Activated CD4-positive, alpha-beta T cell treated with anti-CD3 and anti-CD28 coated beads, Interleukin-2, amount 10 ng/mL, durations not matched to agents 7 days and 5 days (primary cell): ENCODE measurements around the gene RAB31. TPM values are rescaled to one million over a fixed set of nuclear protein-coding genes. Genes with fewer than 3 reads are reported as not detected.

Experiments
- CTCF ChIA-PET: fragments of 350-600 bp; sonication (Branson Sonifier 250); formaldehyde crosslinking; loops from one replicate; lab custom pipeline; 2021; ENCODE audit warnings: antibody characterized with exemption; lab: Charles Lee
- POLR2A ChIA-PET: fragments of 350-600 bp; sonication (Branson Sonifier 250); formaldehyde crosslinking; loops from one replicate; lab custom pipeline; 2021; ENCODE audit warnings: antibody characterized with exemption; lab: Charles Lee
- DNase-seq: peaks from one replicate; pipeline ENCODE4 v3.0.0-alpha.2; 2020
- H3K27ac Mint-ChIP-seq: one replicate; pipeline ENCODE4 v1.8.0; 2021; ENCODE audit warnings: mild to moderate bottlenecking, moderate library complexity, mixed read lengths
- H3K27me3 Mint-ChIP-seq: one replicate; pipeline ENCODE4 v1.8.0; 2021; ENCODE audit warnings: mixed read lengths
- H3K36me3 Mint-ChIP-seq: one replicate; pipeline ENCODE4 v1.8.0; 2021; ENCODE audit warnings: low read depth, mixed read lengths
- H3K4me1 Mint-ChIP-seq: one replicate; pipeline ENCODE4 v1.8.0; 2021; ENCODE audit warnings: mixed read lengths
- H3K4me3 Mint-ChIP-seq: one replicate; pipeline ENCODE4 v1.8.0; 2021; ENCODE audit warnings: mild to moderate bottlenecking, moderate library complexity, mixed read lengths
- H3K9me3 Mint-ChIP-seq: one replicate; pipeline ENCODE4 v1.8.0; 2021; ENCODE audit warnings: mixed read lengths
- total RNA-seq, 2 experiments: library from RNA; stranded (reverse); gene quantifications; one replicate each; pipeline ENCODE4 v1.2.3, GENCODE V29; 2021

Gene RAB31
- total RNA-seq, 2 experiments from 2014 or later, result 0.92 to 1.3 TPM

- no peaks in the 10 kb centered on the region for H3K9me3 Mint-ChIP-seq
- H3K36me3 Mint-ChIP-seq, result no peaks in the 10 kb centered on the region
- DNase-seq, result no peak
- no peaks in the 10 kb centered on the region for H3K4me1 Mint-ChIP-seq
- H3K27me3 Mint-ChIP-seq, result peaks cover 14% of the 10 kb centered on the region
- no peak overlapping the region for H3K4me3 Mint-ChIP-seq
- H3K27ac Mint-ChIP-seq, result no peak overlapping the region
- ChIA-PET POLR2A (no interaction called here), CTCF (no interaction called here)
Observed at GRCh38 chr18:9820127-9820526, 112.0 kb downstream of the RAB31 start.

DNA sequence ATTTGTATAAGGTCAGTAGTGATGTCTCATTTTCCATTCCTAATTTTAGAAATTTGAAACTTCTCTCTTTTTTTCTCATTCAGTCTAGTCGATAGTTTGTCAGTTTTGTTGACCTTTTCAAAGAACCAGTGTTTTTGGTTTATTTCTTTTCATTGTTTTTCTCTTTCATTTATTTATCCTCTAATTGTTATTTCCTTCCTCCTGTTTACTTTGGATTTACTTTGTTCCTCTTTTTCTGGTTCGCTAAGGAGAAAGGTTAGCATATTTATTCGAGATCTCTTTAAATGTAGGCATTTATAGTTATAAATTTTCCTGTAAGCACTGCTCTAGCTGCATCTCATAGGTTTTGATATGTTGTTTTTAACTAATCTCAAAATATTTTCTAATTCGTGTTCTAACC is 112.6 kb downstream of the RAB31 start:
- Mint-ChIP-seq H3K36me3 (no peaks in the 10 kb centered on the region), H3K27ac (no peak overlapping the region), H3K4me1 (no peaks in the 10 kb centered on the region), H3K27me3 (peaks cover 18% of the 10 kb centered on the region), H3K4me3 (no peak overlapping the region), H3K9me3 (no peaks in the 10 kb centered on the region)
- no peak for DNase-seq
- CTCF ChIA-PET, result no interaction called here
- POLR2A ChIA-PET, result no interaction called here

DNA sequence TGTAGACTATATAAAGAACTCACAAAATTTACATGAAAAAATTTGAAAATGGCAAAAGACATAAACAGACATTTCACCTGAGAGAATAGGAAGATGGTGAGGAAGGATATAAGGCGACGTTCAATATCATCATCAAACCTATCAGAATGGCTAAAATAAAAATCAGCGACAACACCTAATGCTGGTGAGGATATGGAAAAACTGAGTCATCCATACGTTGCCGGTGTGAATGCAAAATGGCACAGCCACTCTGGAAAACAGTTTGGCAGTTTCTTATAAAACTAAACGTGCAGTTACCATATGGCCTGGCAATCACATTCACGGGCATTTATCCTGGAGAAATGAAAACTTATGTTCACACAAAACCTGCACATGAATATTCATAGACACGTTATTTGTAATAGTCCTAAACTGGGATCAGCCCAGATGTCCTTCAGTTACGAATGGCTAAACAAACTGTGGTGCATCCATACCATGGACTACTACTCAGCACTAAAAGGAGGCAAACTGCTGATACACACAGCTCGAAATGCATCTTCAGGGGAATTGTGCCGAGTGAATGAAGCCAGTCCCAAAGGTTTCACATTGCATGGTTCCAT is 114.6 kb downstream of the RAB31 start:
- Mint-ChIP-seq H3K4me1 (no peaks in the 10 kb centered on the region), H3K27ac (no peak overlapping the region), H3K27me3 (peaks cover 18% of the 10 kb centered on the region), H3K4me3 (no peak overlapping the region), H3K36me3 (no peaks in the 10 kb centered on the region), H3K9me3 (no peaks in the 10 kb centered on the region)
- ChIA-PET POLR2A (no interaction called here), CTCF (no interaction called here)
- no peak for DNase-seq

GRCh38 chr18:9823805-9824473 is 115.8 kb downstream of the RAB31 start:
- POLR2A ChIA-PET, result no interaction called here
- H3K27me3 Mint-ChIP-seq, result peaks cover 14% of the 10 kb centered on the region

DNA sequence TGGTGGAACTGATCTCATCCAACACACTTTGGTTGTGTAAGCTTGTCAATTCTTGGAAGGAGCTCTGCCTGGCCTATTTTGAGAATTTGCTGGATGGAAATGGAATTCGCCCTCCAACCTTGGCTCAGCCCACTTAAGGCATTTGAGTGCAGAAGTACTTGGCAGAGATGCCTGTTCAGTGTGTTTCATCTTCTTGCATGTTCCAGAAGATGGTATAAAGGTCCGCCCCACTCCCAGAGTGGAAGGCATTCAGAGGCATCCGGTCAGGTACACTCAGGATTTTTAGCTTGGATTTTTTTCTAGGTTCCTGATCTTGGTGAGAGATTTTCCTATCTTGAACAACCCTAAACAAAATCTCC is 116.4 kb downstream of the RAB31 start:
- ChIA-PET CTCF (no interaction called here), POLR2A (no interaction called here)
- no peaks in the 10 kb centered on the region for H3K9me3 Mint-ChIP-seq
- no peak overlapping the region for H3K4me3 Mint-ChIP-seq
- no peak for DNase-seq
- H3K27ac Mint-ChIP-seq, result no peak overlapping the region
- H3K4me1 Mint-ChIP-seq, result no peaks in the 10 kb centered on the region
- no peaks in the 10 kb centered on the region for H3K36me3 Mint-ChIP-seq
- H3K27me3 Mint-ChIP-seq, result peaks cover 9% of the 10 kb centered on the region

More at GRCh38 chr18:9823805-9824473, 115.8 kb downstream of the RAB31 start:
- Mint-ChIP-seq H3K4me3 (no peak overlapping the region), H3K36me3 (no peaks in the 10 kb centered on the region), H3K27ac (no peak overlapping the region), H3K9me3 (no peaks in the 10 kb centered on the region), H3K4me1 (no peaks in the 10 kb centered on the region)
- CTCF ChIA-PET, result no interaction called here
- DNase-seq, result no peak

DNA sequence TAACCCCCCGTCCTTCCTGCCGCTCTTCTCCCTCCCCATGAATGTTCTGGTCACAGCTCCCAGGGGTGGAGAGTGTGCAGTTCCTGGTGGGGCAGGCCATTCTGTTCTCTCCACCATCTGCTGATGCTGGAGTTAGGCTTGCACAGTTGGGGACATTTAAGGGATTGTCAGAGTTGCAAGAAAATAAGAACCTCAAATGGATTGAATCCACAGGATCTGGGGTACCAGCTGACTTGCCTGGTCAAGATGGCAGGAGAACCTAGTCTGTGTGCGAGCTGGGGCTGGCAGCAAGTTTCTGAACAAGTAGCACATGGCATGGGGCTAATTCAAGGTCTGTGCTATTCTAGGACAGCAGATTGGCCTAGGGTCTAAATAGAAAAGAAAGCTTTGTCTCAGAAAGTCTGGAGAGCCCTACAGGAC is 116.9 kb downstream of the RAB31 start:
- DNase-seq, result no peak
- Mint-ChIP-seq H3K4me1 (no peaks in the 10 kb centered on the region), H3K36me3 (no peaks in the 10 kb centered on the region), H3K27ac (no peak overlapping the region), H3K27me3 (peaks cover 9% of the 10 kb centered on the region), H3K4me3 (no peak overlapping the region), H3K9me3 (no peaks in the 10 kb centered on the region)
- POLR2A ChIA-PET, result no interaction called here
- CTCF ChIA-PET, result no interaction called here

DNA sequence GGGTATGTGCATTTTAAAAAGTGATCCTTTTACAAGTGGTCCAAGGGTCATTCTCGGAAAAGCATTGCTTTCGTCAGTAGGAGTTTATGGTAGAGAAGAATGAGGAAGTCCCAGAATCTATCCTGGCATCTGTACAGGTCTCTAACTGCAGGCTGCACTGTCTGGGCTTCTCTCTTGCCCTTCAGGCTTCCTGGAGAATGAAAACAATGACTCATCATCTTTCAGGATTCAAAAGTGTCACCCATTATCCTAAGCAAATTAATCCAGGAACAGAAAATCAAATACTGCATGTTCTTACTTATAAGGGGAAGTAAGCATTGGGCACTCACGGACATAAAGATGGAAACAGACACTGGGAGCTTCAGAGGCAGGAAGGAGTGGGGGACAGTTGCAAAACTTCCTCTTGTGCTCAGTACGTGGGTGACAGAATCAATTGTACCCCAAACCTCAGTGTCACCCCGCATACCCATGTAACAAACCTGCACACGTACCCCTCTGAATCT is 117.5 kb downstream of the RAB31 start:
- Mint-ChIP-seq H3K27ac (no peak overlapping the region), H3K4me3 (no peak overlapping the region), H3K9me3 (no peaks in the 10 kb centered on the region), H3K36me3 (no peaks in the 10 kb centered on the region), H3K4me1 (no peaks in the 10 kb centered on the region), H3K27me3 (peaks cover 6% of the 10 kb centered on the region)
- CTCF ChIA-PET, result no interaction called here
- POLR2A ChIA-PET, result no interaction called here
- DNase-seq, result no peak

- H3K36me3 Mint-ChIP-seq, result no peaks in the 10 kb centered on the region
- no peaks in the 10 kb centered on the region for H3K9me3 Mint-ChIP-seq
- no peak for DNase-seq
- POLR2A ChIA-PET, result no interaction called here
- no peak overlapping the region for H3K4me3 Mint-ChIP-seq
- H3K4me1 Mint-ChIP-seq, result no peaks in the 10 kb centered on the region
- H3K27me3 Mint-ChIP-seq, result peaks cover 6% of the 10 kb centered on the region
- CTCF ChIA-PET, result no interaction called here
- H3K27ac Mint-ChIP-seq, result no peak overlapping the region
Observed at GRCh38 chr18:9826685-9827084, 118.6 kb downstream of the RAB31 start.

DNA sequence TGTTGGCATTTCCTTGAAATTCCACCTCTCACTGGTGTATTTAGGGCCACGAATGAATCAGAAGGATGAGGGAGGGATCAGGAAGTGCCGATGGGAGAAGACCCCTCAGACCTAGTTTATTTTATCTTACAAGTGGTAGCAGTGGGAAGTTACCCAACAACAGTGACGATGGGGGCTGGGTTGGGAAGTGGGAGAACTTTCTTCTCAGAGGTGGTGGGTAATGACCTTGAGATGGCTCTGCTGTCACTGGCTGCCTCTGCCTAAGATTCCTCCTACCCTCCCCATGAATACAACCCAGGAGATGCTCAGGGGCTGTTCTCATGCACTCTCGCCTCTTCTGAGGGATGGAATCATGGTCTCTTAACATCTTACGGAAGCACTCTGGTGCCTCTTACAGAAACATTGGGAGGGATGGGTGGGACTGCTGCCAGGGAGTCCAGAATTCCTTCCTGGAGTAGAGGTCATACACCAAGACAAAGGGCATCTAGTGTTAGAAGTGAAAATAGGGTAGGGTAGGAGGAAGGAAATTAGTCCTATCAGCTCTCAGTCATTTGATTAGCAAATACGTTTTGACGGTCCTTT is 119.2 kb downstream of the RAB31 start:
- ChIA-PET POLR2A (no interaction called here), CTCF (no interaction called here)
- Mint-ChIP-seq H3K36me3 (no peaks in the 10 kb centered on the region), H3K27ac (no peak overlapping the region), H3K4me1 (no peaks in the 10 kb centered on the region), H3K27me3 (peaks cover 4% of the 10 kb centered on the region), H3K9me3 (no peaks in the 10 kb centered on the region), H3K4me3 (no peak overlapping the region)
- no peak for DNase-seq

DNA sequence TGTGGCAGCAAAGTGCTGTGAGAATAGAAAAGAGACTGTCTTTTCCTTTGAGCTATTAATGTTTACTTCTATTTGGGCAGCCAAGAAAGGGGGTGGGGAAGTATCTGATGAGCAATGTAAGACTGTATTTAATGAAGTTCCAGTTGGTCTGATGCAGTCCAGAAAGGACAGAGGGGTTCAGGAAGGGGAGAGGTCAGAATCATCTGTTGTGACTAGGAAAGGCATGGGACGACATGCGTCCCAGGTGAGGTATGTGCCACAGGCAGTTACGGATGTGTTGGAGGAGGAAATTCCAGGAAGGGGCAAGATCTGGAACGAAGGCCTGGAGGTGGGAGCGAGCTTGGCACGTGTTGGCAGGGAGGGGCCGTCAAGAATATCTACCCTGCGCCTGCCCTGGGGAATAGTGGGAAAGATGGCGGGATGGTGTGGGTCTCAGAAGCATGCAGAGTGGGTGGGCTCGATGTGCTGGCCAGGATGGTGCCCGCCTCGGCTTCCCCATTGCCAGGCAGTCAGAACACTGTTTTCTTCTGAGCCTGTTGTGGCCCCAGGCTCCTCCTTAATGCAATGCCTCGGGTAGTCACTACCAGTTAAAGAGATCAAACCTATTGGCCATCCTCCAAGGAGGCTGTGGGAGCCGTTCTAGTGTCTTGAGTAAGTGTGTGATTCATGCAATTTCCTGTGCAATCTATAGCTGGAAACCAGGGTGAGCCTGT is 119.8 kb downstream of the RAB31 start:
- H3K27ac Mint-ChIP-seq, result no peak overlapping the region
- DNase-seq, result no peak
- ChIA-PET CTCF (no interaction called here), POLR2A (no interaction called here)
- H3K4me3 Mint-ChIP-seq, result no peak overlapping the region
- no peaks in the 10 kb centered on the region for H3K36me3 Mint-ChIP-seq
- no peaks in the 10 kb centered on the region for H3K9me3 Mint-ChIP-seq
- peaks cover 4% of the 10 kb centered on the region for H3K27me3 Mint-ChIP-seq
- H3K4me1 Mint-ChIP-seq, result no peaks in the 10 kb centered on the region

- no peak overlapping the region for H3K27ac Mint-ChIP-seq
- ChIA-PET CTCF (interaction anchor here (0.6 kb wide), 1 partner anchor 351 kb away, joined by 3 read pairs; no protein-coding TSS in a partner anchor), POLR2A (no interaction called here)
- H3K4me3 Mint-ChIP-seq, result no peak overlapping the region
- H3K9me3 Mint-ChIP-seq, result no peaks in the 10 kb centered on the region
- DNase-seq, result no peak
- H3K27me3 Mint-ChIP-seq, result peaks cover 4% of the 10 kb centered on the region
- H3K36me3 Mint-ChIP-seq, result no peaks in the 10 kb centered on the region
- no peaks in the 10 kb centered on the region for H3K4me1 Mint-ChIP-seq
Observed at GRCh38 chr18:9828506-9829396, 120.7 kb downstream of the RAB31 start.

- ChIA-PET CTCF (no interaction called here), POLR2A (no interaction called here)
Observed at GRCh38 chr18:9829397-9829712, 121.3 kb downstream of the RAB31 start.

More at GRCh38 chr18:9829397-9829712, 121.3 kb downstream of the RAB31 start:
- DNase-seq, result no peak
- H3K4me1 Mint-ChIP-seq, result no peaks in the 10 kb centered on the region
- no peaks in the 10 kb centered on the region for H3K36me3 Mint-ChIP-seq
- H3K27me3 Mint-ChIP-seq, result peaks cover 4% of the 10 kb centered on the region
- H3K27ac Mint-ChIP-seq, result no peak overlapping the region
- no peak overlapping the region for H3K4me3 Mint-ChIP-seq
- no peaks in the 10 kb centered on the region for H3K9me3 Mint-ChIP-seq
